ENCODE measurements around the gene FILIP1L.

- no peak for TF ChIP-seq EZH2 (IDR thresholded peaks at IDR 0.05; ENCODE audit: borderline replicate concordance, insufficient read depth, low read depth, low read length, poor library complexity, severe bottlenecking)
- no peak for TF ChIP-seq CTCF (IDR thresholded peaks at IDR 0.05)
Observed at GRCh38 chr3:99874237-99875002, 239.9 kb downstream of the FILIP1L start.

Measured in B cell (primary cell).